Measurements from ENCODE around the gene TFF3. TPM values are rescaled to one million over a fixed set of nuclear protein-coding genes. Genes with fewer than 3 reads are reported as not detected.

Gene TFF3
- total RNA-seq, 2 donors from 2014 or later, result 5.5 TPM; not detected in 1

DNA sequence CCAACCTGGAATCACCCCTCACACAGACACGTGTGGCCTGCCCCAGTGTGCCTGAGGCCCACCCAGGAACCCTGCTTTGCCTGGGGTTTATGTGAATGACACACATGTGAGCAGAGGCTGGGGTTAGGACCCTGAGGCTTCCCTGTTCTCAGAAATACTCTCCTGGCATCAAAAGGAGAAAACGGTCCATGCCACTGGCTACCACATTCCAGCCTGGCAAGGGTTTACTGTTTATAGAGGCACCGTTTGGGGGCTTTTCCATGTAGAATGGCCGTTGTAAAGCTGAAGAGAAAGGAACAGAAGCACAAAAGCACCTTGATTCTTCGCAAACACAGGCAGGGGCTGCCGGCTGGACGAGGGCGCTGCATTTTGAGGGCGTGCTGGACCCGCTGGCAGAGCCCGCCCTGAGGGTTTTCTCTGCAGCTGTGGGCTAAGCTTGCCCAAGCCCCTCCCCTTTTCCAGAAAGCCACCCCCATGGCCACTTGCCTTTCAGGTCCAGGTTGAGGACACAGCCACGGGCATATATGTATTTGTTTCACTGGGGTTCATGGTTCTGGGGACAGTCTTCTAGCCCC, 13.0 kb downstream of the TFF3 start:
- no peak overlapping the region for H3K4me3 Mint-ChIP-seq
- H3K36me3 Mint-ChIP-seq (ENCODE audit: low read depth), result no peaks in the 10 kb centered on the region
- no peaks in the 10 kb centered on the region for H3K27me3 ChIP-seq (ENCODE audit: control insufficient read depth, insufficient read depth, low read length, poor library complexity, severe bottlenecking)
- H3K9me3 Mint-ChIP-seq, result no peaks in the 10 kb centered on the region
- no peak overlapping the region for H3K27ac ChIP-seq (ENCODE audit: low read depth, low read length)
- peaks cover 11% of the 10 kb centered on the region for H3K4me1 ChIP-seq (ENCODE audit: control insufficient read depth, insufficient read depth, low read length)
- no peak overlapping the region for H3K9ac ChIP-seq (ENCODE audit: extremely low read depth, low read length, poor library complexity, severe bottlenecking)
- H3K4me1 Mint-ChIP-seq, result peaks cover 22% of the 10 kb centered on the region
- no peak for DNase-seq
- WGBS, 2 experiments (ENCODE audit: insufficient coverage in 1 of 2, insufficient read length in 1 of 2), result 85 to 90% methylated on average over 9 to 12 of the region's 12 CpGs
- TF ChIP-seq, protein P1, sequence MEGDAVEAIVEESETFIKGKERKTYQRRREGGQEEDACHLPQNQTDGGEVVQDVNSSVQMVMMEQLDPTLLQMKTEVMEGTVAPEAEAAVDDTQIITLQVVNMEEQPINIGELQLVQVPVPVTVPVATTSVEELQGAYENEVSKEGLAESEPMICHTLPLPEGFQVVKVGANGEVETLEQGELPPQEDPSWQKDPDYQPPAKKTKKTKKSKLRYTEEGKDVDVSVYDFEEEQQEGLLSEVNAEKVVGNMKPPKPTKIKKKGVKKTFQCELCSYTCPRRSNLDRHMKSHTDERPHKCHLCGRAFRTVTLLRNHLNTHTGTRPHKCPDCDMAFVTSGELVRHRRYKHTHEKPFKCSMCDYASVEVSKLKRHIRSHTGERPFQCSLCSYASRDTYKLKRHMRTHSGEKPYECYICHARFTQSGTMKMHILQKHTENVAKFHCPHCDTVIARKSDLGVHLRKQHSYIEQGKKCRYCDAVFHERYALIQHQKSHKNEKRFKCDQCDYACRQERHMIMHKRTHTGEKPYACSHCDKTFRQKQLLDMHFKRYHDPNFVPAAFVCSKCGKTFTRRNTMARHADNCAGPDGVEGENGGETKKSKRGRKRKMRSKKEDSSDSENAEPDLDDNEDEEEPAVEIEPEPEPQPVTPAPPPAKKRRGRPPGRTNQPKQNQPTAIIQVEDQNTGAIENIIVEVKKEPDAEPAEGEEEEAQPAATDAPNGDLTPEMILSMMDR (conservative IDR thresholded peaks at IDR 0.05), result no peak
- no peaks in the 10 kb centered on the region for H3K36me3 ChIP-seq (ENCODE audit: control insufficient read depth, insufficient read depth, low read length)
- H3K27me3 Mint-ChIP-seq (ENCODE audit: insufficient read depth), result no peaks in the 10 kb centered on the region
- no peak overlapping the region for H3K4me3 ChIP-seq (ENCODE audit: low read length)
- H3K27ac Mint-ChIP-seq, result no peak overlapping the region
- H3K9me3 ChIP-seq (ENCODE audit: control insufficient read depth, low read length), result no peaks in the 10 kb centered on the region

DNA sequence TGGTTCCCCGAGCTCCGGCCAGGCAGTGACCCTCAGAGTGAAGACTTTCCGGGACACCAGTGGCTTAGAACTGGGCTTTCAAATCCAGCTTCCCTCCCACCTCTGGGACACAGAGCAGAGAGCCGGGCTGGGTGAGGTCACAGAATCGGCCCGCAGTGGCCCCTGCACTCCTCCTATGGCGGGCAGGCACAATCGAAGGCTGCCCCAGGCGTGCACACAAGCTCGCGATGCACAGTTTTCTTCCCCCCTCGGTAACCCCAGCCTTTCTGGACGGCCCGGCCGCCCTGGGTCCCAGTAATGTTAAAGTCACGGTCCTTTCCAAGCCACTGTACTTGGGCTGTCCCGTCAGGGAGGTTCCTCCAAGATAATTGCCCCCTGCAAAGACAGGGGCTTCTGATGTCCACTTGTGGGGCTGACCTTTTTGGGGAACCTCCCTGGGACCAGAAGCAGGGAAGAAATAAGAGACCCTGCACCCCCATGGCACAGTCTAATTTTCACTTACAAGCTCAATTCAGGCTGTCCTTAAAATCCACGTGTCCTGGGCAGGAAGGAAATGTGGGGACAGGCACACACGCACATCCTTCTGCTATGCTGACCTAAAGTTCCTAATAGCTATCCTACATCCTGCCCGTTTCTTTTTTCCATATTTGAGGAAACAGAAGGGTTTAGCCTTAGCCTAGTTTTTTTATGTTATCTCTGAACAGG, 13.7 kb downstream of the TFF3 start:
- TF ChIP-seq, protein P1 (conservative IDR thresholded peaks at IDR 0.05), result no peak
- no peaks in the 10 kb centered on the region for H3K36me3 Mint-ChIP-seq (ENCODE audit: low read depth)
- no peaks in the 10 kb centered on the region for H3K9me3 ChIP-seq (ENCODE audit: control insufficient read depth, low read length)
- 90 to 96% methylated on average over 13 to 20 of the region's 20 CpGs for WGBS, 2 experiments (ENCODE audit: insufficient coverage in 1 of 2, insufficient read length in 1 of 2)
- H3K4me3 ChIP-seq (ENCODE audit: low read length), result no peak overlapping the region
- H3K9me3 Mint-ChIP-seq, result no peaks in the 10 kb centered on the region
- H3K36me3 ChIP-seq (ENCODE audit: control insufficient read depth, insufficient read depth, low read length), result no peaks in the 10 kb centered on the region
- H3K9ac ChIP-seq (ENCODE audit: extremely low read depth, low read length, poor library complexity, severe bottlenecking), result no peak overlapping the region
- no peak overlapping the region for H3K27ac ChIP-seq (ENCODE audit: low read depth, low read length)
- H3K4me1 ChIP-seq (ENCODE audit: control insufficient read depth, insufficient read depth, low read length), result peaks cover 11% of the 10 kb centered on the region
- no peak overlapping the region for H3K4me3 Mint-ChIP-seq
- H3K27me3 Mint-ChIP-seq (ENCODE audit: insufficient read depth), result no peaks in the 10 kb centered on the region
- DNase-seq, result no peak
- H3K27ac Mint-ChIP-seq, result no peak overlapping the region
- peaks cover 23% of the 10 kb centered on the region for H3K4me1 Mint-ChIP-seq
- H3K27me3 ChIP-seq (ENCODE audit: control insufficient read depth, insufficient read depth, low read length, poor library complexity, severe bottlenecking), result no peaks in the 10 kb centered on the region

DNA sequence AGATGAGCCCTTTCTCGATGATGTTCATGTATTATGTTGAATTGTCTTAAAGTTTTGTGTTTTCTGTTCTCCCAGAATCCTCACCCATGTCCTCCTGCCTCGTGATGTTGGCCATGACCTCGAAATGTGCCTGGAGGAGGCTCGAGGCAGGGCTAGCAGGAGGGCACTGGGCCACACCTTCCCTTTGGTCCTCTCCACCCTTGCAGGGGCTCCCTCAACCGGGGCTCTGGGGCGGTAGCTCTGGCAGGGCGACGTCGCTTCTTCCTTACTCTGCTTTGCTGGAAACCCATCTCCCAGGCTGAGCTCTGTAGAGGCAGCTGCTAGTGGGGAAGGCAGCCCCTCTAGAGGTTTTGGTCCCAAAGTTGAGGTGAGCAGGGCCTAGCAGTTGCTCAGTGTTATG, 14.3 kb downstream of the TFF3 start:
- WGBS, 2 experiments (ENCODE audit: insufficient coverage in 1 of 2, insufficient read length in 1 of 2), result 98 to 100% methylated on average over 2 to 9 of the region's 9 CpGs
- Mint-ChIP-seq H3K27me3 (ENCODE audit: insufficient read depth) (no peaks in the 10 kb centered on the region), H3K36me3 (ENCODE audit: low read depth) (no peaks in the 10 kb centered on the region), H3K27ac (peak overlapping the region; percentile 23), H3K9me3 (no peaks in the 10 kb centered on the region), H3K4me1 (peaks cover 23% of the 10 kb centered on the region), H3K4me3 (no peak overlapping the region)
- DNase-seq, result no peak
- TF ChIP-seq, protein P1 (conservative IDR thresholded peaks at IDR 0.05), result no peak
- H3K9ac ChIP-seq (ENCODE audit: extremely low read depth, low read length, poor library complexity, severe bottlenecking), result no peak overlapping the region
- no peaks in the 10 kb centered on the region for H3K27me3 ChIP-seq (ENCODE audit: control insufficient read depth, insufficient read depth, low read length, poor library complexity, severe bottlenecking)
- H3K27ac ChIP-seq (ENCODE audit: low read depth, low read length), result no peak overlapping the region
- no peak overlapping the region for H3K4me3 ChIP-seq (ENCODE audit: low read length)
- no peaks in the 10 kb centered on the region for H3K9me3 ChIP-seq (ENCODE audit: control insufficient read depth, low read length)
- no peaks in the 10 kb centered on the region for H3K36me3 ChIP-seq (ENCODE audit: control insufficient read depth, insufficient read depth, low read length)
- H3K4me1 ChIP-seq (ENCODE audit: control insufficient read depth, insufficient read depth, low read length), result peaks cover 11% of the 10 kb centered on the region
